HG03025 (cell line): ENCODE data around the gene OSBPL10.
"Not testable (repeated sequence)": the region's sequence is repeated elsewhere in the genome, so short reads cannot be mapped to it uniquely, and the experiment has no call there.

Source experiments
- ATAC-seq: cut with Tn5 transposase; IDR thresholded peaks from one replicate; pipeline ENCODE4 v1.9.1; 2021; ENCODE audit warnings: mild to moderate bottlenecking, moderate library complexity; ENCODE audit not compliant: unreplicated experiment, low FRiP score

OSBPL10 gene

DNA sequence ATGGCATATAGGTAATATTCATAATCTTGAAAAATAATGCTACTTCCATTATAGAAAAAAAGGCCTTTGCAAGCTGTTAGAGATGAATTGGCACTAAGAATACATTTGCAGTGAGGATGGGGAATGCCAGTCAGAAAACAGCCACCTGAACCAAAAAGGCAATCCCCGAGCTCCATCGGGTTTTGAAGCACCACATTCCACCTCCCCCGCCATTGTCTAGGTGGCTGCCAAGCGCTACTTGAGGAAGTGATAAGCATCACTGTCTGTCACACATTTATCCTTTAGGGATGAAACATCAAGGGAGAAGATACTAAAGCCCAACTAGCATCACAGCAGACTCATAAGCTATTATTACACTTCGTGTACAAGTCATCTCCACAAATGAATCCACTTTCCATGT lies 112.8 kb downstream of the OSBPL10 start:
- ATAC-seq: no peak

DNA sequence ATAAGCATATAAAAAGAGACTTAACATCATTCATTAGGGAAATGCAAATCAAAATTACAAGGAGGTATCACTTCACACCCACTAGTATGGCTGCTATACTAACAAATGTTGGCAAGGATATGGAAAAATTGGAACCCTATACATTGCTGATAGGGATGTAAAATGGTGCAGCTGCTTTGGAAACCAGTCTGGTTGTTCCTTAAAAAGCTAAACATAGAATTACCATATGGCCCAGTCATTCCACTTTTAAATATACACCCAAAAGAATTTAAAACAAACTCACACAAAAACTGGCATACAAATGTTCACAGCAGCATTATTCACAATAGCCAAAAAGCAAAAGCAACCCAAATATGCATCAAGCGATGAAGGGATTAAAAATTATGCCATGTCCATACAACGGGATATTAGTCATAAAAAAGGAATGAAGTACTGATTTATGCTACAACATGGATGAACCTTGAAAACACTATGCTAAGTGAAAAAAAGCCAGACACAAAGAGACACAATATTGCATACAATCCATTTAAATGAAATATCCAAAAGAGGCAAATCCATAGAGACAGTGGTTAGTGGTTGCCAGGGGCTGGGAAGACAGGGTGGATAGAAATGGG lies 118.3 kb downstream of the OSBPL10 start:
- no peak for ATAC-seq

GRCh38 chr3:31861826-31862225 lies 119.2 kb downstream of the OSBPL10 start:
- no peak for ATAC-seq

GRCh38 chr3:31860642-31861041 lies 120.4 kb downstream of the OSBPL10 start:
- ATAC-seq: not testable (repeated sequence)

GRCh38 chr3:31859245-31859644 lies 121.8 kb downstream of the OSBPL10 start:
- ATAC-seq: no peak

DNA sequence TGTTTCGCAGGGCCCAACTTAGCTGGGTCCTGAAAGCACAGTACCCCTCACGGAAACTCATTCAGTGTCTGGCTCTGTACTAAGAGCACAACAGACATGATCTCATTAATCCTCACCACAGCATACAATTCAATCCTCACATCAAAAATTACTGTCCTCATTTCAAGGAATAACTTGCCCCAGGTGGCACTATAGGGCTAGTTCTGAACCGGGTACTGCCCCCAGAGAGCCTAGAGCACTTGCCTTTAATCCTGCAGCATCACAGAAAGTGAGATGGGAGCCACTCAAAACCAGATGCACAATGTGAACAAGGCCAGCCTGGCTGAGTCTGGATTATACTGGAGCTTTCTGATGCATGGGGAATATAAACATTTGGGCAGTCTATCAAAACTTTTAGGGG lies 122.6 kb downstream of the OSBPL10 start:
- no peak for ATAC-seq

DNA sequence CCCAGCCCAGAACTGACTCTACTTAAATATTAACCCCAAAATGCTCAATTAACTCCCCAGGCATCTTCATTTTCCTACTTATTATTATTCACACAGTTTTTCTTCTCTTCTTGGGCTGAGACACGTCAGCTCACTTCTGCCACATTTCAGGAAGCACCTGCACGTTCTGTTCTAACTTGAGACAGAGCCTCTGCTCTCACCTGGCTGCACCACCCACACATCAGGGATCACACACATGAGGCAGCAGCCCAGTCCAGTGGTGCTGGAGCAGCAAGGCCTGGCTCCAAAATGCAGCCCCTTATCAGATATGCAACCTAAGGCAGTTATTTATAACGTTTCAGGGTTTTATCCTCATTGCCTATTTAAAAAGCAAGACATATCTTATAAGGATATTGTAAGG lies 127.5 kb downstream of the OSBPL10 start:
- ATAC-seq: peak; percentile 78

DNA sequence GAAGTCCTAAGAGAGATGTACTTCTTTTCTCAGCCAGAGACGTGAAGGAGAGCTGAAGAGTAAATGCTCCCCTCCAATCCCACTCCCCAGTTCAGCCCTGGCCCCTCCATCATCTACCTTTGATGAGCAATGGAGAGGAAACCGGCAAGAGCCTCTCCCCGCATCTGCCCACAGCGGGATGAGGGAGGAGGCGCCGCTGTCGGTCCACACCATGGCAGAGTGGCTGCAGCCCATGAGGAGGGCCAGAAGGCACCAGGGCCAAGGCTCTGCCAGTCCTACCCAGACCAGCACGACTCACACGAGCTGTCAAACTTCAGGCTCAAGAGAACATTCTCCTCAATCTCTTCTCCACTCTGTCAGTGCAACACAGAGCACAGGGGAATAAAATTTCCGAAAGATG lies 129.8 kb downstream of the OSBPL10 start:
- no peak for ATAC-seq

DNA sequence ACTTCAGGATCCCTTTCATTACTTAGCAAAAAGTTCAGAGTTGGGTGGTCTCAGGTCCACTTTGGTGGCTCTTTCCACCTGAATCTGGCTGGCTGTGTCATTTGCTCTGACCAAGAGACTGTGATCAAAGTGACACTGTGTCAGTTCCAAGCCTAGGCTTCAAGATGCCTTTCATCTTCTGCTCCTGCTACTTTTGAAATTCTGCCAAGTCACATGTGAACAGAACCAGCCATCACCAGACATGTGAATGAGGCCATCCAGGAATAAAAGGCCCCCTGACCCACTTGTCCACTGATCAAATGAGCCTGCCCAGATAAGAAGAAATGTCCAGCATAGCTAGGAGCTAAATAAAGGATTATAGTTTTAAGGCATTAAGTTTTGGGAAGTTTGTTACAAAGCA lies 132.2 kb downstream of the OSBPL10 start:
- ATAC-seq: no peak

DNA sequence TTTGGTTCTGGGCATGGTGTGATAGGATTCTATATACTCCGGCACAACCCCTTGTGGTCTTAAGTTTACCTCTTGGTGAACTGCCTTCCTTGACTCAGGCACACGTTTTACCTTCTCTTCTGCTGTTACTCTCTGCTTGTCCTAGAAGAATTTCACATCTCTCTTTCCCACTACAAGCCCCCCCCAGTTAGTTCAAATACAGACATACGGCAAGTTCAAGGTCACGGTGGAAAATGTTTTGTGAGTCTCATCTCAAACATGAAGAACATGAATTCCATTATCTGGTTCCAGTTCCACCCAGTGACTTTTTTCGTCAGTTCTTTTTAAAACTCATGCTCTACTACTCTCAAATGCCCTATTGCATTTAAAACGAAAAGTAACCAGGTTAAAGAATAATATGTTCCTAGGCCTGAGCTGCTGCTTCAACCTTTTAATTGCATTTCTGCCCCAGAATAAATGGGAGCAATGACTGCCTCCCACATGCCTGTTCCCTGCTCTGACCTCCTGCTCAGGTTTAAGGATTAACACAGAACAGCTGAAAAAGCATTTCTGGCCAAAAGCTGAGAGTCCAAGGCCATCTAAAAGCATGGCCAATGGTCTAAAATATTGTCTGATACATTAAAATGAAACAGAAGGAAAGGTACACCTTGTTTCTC lies 132.8 kb downstream of the OSBPL10 start:
- ATAC-seq: no peak

DNA sequence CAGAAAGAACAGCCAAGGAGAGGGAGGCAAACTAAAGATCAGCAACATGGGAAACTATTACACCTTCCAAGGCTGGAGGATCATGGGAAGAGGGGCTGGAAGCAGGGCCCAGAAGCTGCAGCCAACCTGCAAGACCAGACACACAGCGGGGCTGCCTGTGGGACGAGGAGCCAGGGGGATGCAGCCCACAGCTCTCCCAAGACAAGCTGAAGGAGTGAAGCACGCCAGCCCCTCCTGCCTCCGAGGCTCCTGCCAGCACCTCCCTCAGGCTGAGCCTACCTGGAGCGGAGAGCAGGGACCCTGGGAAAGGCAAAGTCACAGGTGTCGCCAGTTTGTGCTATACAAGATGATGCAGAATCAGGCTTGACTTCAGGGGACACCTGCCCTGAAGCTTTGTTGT lies 133.3 kb downstream of the OSBPL10 start:
- ATAC-seq: no peak

GRCh38 chr3:31841515-31841914 lies 139.5 kb downstream of the OSBPL10 start:
- no peak for ATAC-seq

GRCh38 chr3:31840252-31840651 lies 140.8 kb downstream of the OSBPL10 start:
- ATAC-seq: no peak

- ATAC-seq: no peak
Observed at GRCh38 chr3:31839144-31839917, 141.7 kb downstream of the OSBPL10 start.

GRCh38 chr3:31836131-31837075 lies 144.7 kb downstream of the OSBPL10 start:
- no peak for ATAC-seq

GRCh38 chr3:31833391-31834190 lies 147.5 kb downstream of the OSBPL10 start:
- ATAC-seq: no peak

DNA sequence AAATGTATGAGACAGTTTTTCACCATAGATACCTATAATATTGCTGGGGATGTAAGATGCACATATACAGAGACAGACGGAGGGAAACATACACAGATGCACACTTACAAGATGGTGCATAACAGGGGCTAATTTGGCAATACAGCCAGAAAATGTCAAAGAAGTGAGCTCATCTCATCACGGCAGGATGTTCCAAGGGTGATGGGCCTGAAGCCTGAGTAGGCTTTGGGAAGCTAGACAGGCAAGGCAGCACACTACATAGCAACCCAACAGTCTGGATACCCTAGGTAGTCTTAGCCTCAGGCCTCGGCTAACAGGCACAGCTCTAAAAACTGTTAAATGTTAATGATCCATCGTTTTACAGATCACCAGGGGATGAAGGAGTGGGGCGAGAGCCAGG lies 148.5 kb downstream of the OSBPL10 start:
- no peak for ATAC-seq

DNA sequence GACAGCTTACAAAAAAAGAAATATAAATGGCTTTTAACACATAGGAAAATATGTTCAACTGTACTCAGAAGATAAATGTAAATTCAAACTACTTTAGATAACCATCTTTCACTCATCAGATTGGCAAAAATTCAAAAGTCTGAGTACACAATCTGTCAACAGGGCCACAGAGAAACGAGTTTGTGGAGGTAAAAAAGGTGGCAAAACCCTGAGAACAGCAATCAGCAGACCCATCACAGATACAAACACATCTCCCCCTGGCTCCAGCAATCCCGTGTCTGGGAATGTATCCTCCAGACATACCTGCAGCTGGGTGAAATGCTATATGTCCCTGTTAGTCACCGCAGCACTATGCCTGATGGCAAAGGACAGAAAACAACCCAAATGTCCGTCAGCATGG lies 149.5 kb downstream of the OSBPL10 start:
- no peak for ATAC-seq

DNA sequence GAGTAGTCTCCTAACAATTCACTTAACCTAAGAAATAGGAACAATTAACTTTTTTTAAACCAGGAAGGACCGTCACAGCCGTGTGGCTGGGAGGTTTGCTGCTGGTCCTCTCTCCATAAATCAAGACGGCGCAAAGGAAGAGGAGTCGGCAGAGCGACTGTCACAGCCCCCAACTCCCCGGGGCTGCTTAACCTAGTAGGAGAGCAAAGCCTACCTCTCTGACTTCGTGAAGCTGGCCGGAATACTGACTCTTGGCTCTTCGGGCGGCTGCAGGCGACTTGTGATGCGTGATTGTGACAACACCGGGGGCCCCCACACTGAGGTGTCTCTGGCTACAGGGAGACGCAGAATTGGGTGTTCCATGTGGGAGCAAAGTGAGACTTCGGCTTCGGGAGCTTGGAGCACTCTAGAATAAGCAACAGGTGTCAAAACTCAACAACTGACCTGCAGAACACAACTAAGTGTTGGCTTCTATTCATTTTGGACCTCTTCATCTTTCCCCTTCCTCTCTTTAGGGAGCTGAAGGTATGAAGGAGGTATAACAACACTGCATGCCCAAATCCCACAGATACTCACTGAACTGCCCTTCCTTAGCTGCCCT lies 151.1 kb downstream of the OSBPL10 start:
- no peak for ATAC-seq
